HG02623 (cell line): Measurements from ENCODE around the gene JAK1.

Experiments used
- ATAC-seq: cut with Tn5 transposase; IDR thresholded peaks from one replicate; pipeline ENCODE4 v1.9.1; 2021; ENCODE audit warnings: moderate library complexity; ENCODE audit not compliant: unreplicated experiment

JAK1 gene

GRCh38 chr1:64894438-64895196 lies 71.7 kb downstream of the JAK1 start:
- no peak for ATAC-seq

- ATAC-seq, result no peak
Observed at GRCh38 chr1:64893921-64894320, 72.4 kb downstream of the JAK1 start.

GRCh38 chr1:64892576-64893573 lies 73.5 kb downstream of the JAK1 start:
- no peak for ATAC-seq

- ATAC-seq, result no peak
Observed at GRCh38 chr1:64891448-64891825, 74.9 kb downstream of the JAK1 start.

GRCh38 chr1:64890699-64891447 lies 75.5 kb downstream of the JAK1 start:
- no peak for ATAC-seq

- ATAC-seq, result no peak
Observed at GRCh38 chr1:64887689-64888217, 78.6 kb downstream of the JAK1 start.

- no peak for ATAC-seq
Observed at GRCh38 chr1:64886877-64887276, 79.5 kb downstream of the JAK1 start.

GRCh38 chr1:64885648-64886047 lies 80.7 kb downstream of the JAK1 start:
- ATAC-seq, result no peak

GRCh38 chr1:64884261-64885040 lies 81.9 kb downstream of the JAK1 start:
- ATAC-seq, result no peak

GRCh38 chr1:64882574-64883255 lies 83.6 kb downstream of the JAK1 start:
- peak; percentile 78 for ATAC-seq

- no peak for ATAC-seq
Observed at GRCh38 chr1:64881281-64881680, 85.1 kb downstream of the JAK1 start.

GRCh38 chr1:64880449-64880848 lies 85.9 kb downstream of the JAK1 start:
- ATAC-seq, result no peak

- ATAC-seq, result no peak
Observed at GRCh38 chr1:64878931-64879611, 87.3 kb downstream of the JAK1 start.

GRCh38 chr1:64878090-64878489 lies 88.3 kb downstream of the JAK1 start:
- no peak for ATAC-seq

GRCh38 chr1:64877598-64877997 lies 88.8 kb downstream of the JAK1 start:
- no peak for ATAC-seq

GRCh38 chr1:64877151-64877550 lies 89.2 kb downstream of the JAK1 start:
- ATAC-seq, result no peak

- ATAC-seq, result no peak
Observed at GRCh38 chr1:64875606-64876005, 90.7 kb downstream of the JAK1 start.

GRCh38 chr1:64875101-64875500 lies 91.2 kb downstream of the JAK1 start:
- ATAC-seq, result no peak

- no peak for ATAC-seq
Observed at GRCh38 chr1:64874666-64875065, 91.7 kb downstream of the JAK1 start.
